ENCODE results near the gene SOX6.

- TF ChIP-seq REST (IDR thresholded peaks at IDR 0.05; ENCODE audit: insufficient read depth in 1 of 2, low read depth in 2 of 2, low read length in 2 of 2) (no peak), TAF1 (IDR thresholded peaks at IDR 0.05; ENCODE audit: borderline replicate concordance, insufficient read depth, low read length) (no peak), POLR2AphosphoS5 (IDR thresholded peaks at IDR 0.05; ENCODE audit: low read depth, low read length) (no peak), SIN3A (IDR thresholded peaks at IDR 0.05; ENCODE audit: borderline replicate concordance, insufficient read depth, low read length) (no peak)
Measured at GRCh38 chr11:16350125-16350524, 6.2 kb downstream of the SOX6 start.
